BJ (cell line): ENCODE measurements around the gene ETNK2. TPM values are rescaled to one million over a fixed set of nuclear protein-coding genes. Genes with fewer than 3 reads are reported as not detected.

Source experiments
- CTCF ChIA-PET: fragments of 350-600 bp; formaldehyde crosslinking; extraction: SDS; loops from one replicate; lab custom pipeline; 2021; ENCODE audit warnings: antibody characterized with exemption, inconsistent platforms; lab: Yijun Ruan, JAX
- POLR2A ChIA-PET: fragments of 300-600 bp; sonication (Branson Sonifier 250); formaldehyde crosslinking; extraction: SDS; loops from one replicate; lab custom pipeline; 2021; ENCODE audit warnings: antibody characterized with exemption; lab: Charles Lee
- DNase-seq: peaks from one replicate; pipeline ENCODE4 v3.0.0-alpha.2; 2011; ENCODE audit warnings: low read depth
- H3K27me3 ChIP-seq: 2 replicates; pipeline ENCODE4 v1.6.0; 2011; ENCODE audit warnings: low read length; ENCODE audit not compliant: control insufficient read depth, insufficient read depth
- H3K36me3 ChIP-seq: 2 replicates; pipeline ENCODE4 v1.5.1; 2011; ENCODE audit warnings: low read length; ENCODE audit not compliant: control insufficient read depth, insufficient read depth
- H3K4me3 ChIP-seq: 2 replicates; pipeline ENCODE4 v1.5.1; 2011; ENCODE audit warnings: low read depth, mild to moderate bottlenecking, control low read depth, low read length
- CTCF ChIP-seq: IDR thresholded peaks from 2 replicates; pipeline ENCODE4 v1.5.1; 2011; ENCODE audit warnings: low read depth, mild to moderate bottlenecking, control low read depth, inconsistent platforms, low read length, moderate library complexity; ENCODE audit not compliant: insufficient read depth
- polyA plus RNA-seq: library from polyadenylated mRNA; depleted of rRNA; stranded (reverse); fragments of >200 nt; gene quantifications from 2 replicates; pipeline ENCODE4 v1.2.3, GENCODE V29; 2011; rRNA removed

The ETNK2 gene
- polyA plus RNA-seq, 1 experiment: 30.7 TPM

GRCh38 chr1:204081164-204081790 is 70.6 kb downstream of the ETNK2 start:
- H3K27me3 ChIP-seq: no peaks in the 10 kb centered on the region
- H3K36me3 ChIP-seq: no peaks in the 10 kb centered on the region
- POLR2A ChIA-PET: no interaction called here
- CTCF ChIA-PET: interaction anchor here (2.2 to 4.5 kb wide), 2 partner anchors 48 to 209 kb away, joined by 9 to 23 read pairs; no protein-coding TSS in a partner anchor
- DNase-seq: no peak
- H3K4me3 ChIP-seq: no peak overlapping the region
- TF ChIP-seq CTCF: no peak

Other genes starting within 250 kb of the ETNK2 start
- 6.2 and 9.5 TPM in 2 replicates for gene SOX13, start 78.9 kb downstream of the ETNK2 start, polyA plus RNA-seq
- gene REN, start 14.3 kb upstream of the ETNK2 start, polyA plus RNA-seq: 0.99 and 1.2 TPM in 2 replicates
- gene KISS1, start 44.4 kb upstream of the ETNK2 start, polyA plus RNA-seq: 23.0 and 25.7 TPM in 2 replicates
- 0.21 TPM in 2 replicates for gene GOLT1A, start 61.9 kb upstream of the ETNK2 start, polyA plus RNA-seq
- 3.0 and 4.2 TPM in 2 replicates for gene PLEKHA6, start 207.9 kb upstream of the ETNK2 start, polyA plus RNA-seq